H1 (cell line): ENCODE results near the gene IFT74. TPM values are rescaled to one million over a fixed set of nuclear protein-coding genes. Genes with fewer than 3 reads are reported as not detected.

Experiments
- CTCF ChIA-PET: fragments of 300-600 bp; sonication (Branson Sonifier 250); formaldehyde crosslinking; loops from one replicate; lab custom pipeline; 2021; ENCODE audit not compliant: partially characterized antibody; lab: Charles Lee
- POLR2A ChIA-PET: fragments of 300-600 bp; sonication (Branson Sonifier 250); formaldehyde crosslinking; loops from one replicate; lab custom pipeline; 2021; ENCODE audit warnings: inconsistent platforms; ENCODE audit not compliant: partially characterized antibody; lab: Charles Lee
- DNase-seq, 2 experiments: peaks; one replicate each; pipeline versions ENCODE4 v3.0.0 to v3.0.0-alpha.2; 2010 to 2022; ENCODE audit warnings: low spot score in 2 of 2, low read depth in 1 of 2, mixed read lengths in 1 of 2
- FAIRE-seq: peaks from 2 replicates; lab custom pipeline; 2011; peaks lifted over from hg19 to GRCh38; lab: Jason Lieb, UNC
- H2AFZ ChIP-seq: 2 replicates; pipeline ENCODE4 v1.8.1; 2012; ENCODE audit warnings: low read length, inconsistent platforms
- H2AK5ac ChIP-seq: 2 replicates; pipeline ENCODE4 v1.6.1; 2013; ENCODE audit warnings: low read depth, low read length
- H2BK120ac ChIP-seq: replicated peaks from 2 replicates; pipeline ENCODE3; 2013; ENCODE audit warnings: low read depth, low read length, inconsistent platforms
- H2BK12ac ChIP-seq: 2 replicates; pipeline ENCODE4 v1.6.1; 2013; ENCODE audit warnings: low read depth, low read length
- H2BK15ac ChIP-seq: 2 replicates; pipeline ENCODE4 v1.6.1; 2013; ENCODE audit warnings: low read length
- H2BK20ac ChIP-seq: 2 replicates; pipeline ENCODE4 v1.6.1; 2013; ENCODE audit warnings: low read length
- H2BK5ac ChIP-seq: 2 replicates; pipeline ENCODE4 v1.6.1; 2013; ENCODE audit warnings: low read depth, low read length
- H3K14ac ChIP-seq: 2 replicates; pipeline ENCODE4 v1.6.1; 2013; ENCODE audit warnings: inconsistent platforms; ENCODE audit not compliant: insufficient read length
- H3K18ac ChIP-seq: 2 replicates; pipeline ENCODE4 v1.6.1; 2013; ENCODE audit warnings: low read length; ENCODE audit errors: extremely low read depth
- H3K23ac ChIP-seq: 2 replicates; pipeline ENCODE4 v1.6.1; 2013; ENCODE audit warnings: inconsistent platforms; ENCODE audit not compliant: insufficient read length
- H3K23me2 ChIP-seq: 2 replicates; pipeline ENCODE4 v1.6.1; 2013; ENCODE audit warnings: low read depth, low read length
- H3K27ac ChIP-seq: 2 replicates; pipeline ENCODE4 v1.6.1; 2011; ENCODE audit warnings: low read depth, low read length, inconsistent platforms
- H3K27me3 ChIP-seq, 4 experiments: replicated peaks in 1 of 4; 1 replicate in 1 of 4; 2 replicates in 3 of 4; pipeline versions ENCODE4 v1.6.1 to v1.8.1; 2011 to 2013; ENCODE audit warnings: low read length in 3 of 4, mild to moderate bottlenecking in 3 of 4, inconsistent platforms in 2 of 4, mixed read lengths in 2 of 4, moderate library complexity in 1 of 4; ENCODE audit not compliant: control insufficient read depth in 3 of 4, insufficient read depth in 3 of 4; ENCODE audit errors: extremely low read depth in 1 of 4
- H3K36me3 ChIP-seq, 4 experiments: 2 replicates each; pipeline versions ENCODE4 v1.6.1 to v1.8.1; 2011 to 2013; ENCODE audit warnings: mild to moderate bottlenecking in 4 of 4, low read length in 3 of 4, moderate library complexity in 2 of 4, control low read depth in 1 of 4, inconsistent platforms in 1 of 4; ENCODE audit not compliant: insufficient read depth in 4 of 4, control insufficient read depth in 2 of 4
- H3K4ac ChIP-seq: replicated peaks from 2 replicates; pipeline ENCODE3; 2013; ENCODE audit warnings: low read length, low read depth, mixed read lengths, inconsistent platforms; ENCODE audit not compliant: insufficient read length
- H3K4me1 ChIP-seq, 4 experiments: replicated peaks in 1 of 4; 1 replicate in 1 of 4; 2 replicates in 3 of 4; pipeline versions ENCODE4 v1.6.1 to v1.8.1; 2011 to 2013; ENCODE audit warnings: low read length in 3 of 4, inconsistent platforms in 2 of 4, mixed read lengths in 1 of 4; ENCODE audit not compliant: insufficient read depth in 4 of 4, control insufficient read depth in 3 of 4
- H3K4me2 ChIP-seq, 2 experiments: 2 replicates each; pipeline versions ENCODE4 v1.6.1 to v1.8.1; 2011 to 2013; ENCODE audit warnings: low read depth in 2 of 2, low read length in 2 of 2, control low read depth in 1 of 2, inconsistent platforms in 1 of 2, mild to moderate bottlenecking in 1 of 2; ENCODE audit not compliant: insufficient read depth in 1 of 2
- H3K4me3 ChIP-seq, 4 experiments: fragments of 200-600, 300-600 bp in 1 of 4; sonication (generic), shearing (Covaris generic), sonication (Bioruptor Twin) in 1 of 4; 2 replicates each; pipeline versions ENCODE4 v1.5.1 to v1.8.1; 2011 to 2016; ENCODE audit warnings: low read length in 4 of 4, low read depth in 3 of 4, control low read depth in 2 of 4, inconsistent platforms in 2 of 4, mild to moderate bottlenecking in 2 of 4, mixed read lengths in 1 of 4, moderate library complexity in 1 of 4; ENCODE audit not compliant: insufficient read depth in 2 of 4; ENCODE audit errors: extremely low read depth in 1 of 4
- H3K56ac ChIP-seq: replicated peaks from 2 replicates; pipeline ENCODE3; 2013; ENCODE audit warnings: low read depth, mild to moderate bottlenecking, mixed read lengths, low read length, inconsistent platforms; ENCODE audit not compliant: insufficient read length
- H3K79me1 ChIP-seq: 2 replicates; pipeline ENCODE4 v1.6.1; 2013; ENCODE audit warnings: low read depth, low read length, control low read depth
- H3K79me2 ChIP-seq, 2 experiments: 2 replicates each; pipeline versions ENCODE4 v1.6.1 to v1.8.1; 2012 to 2013; ENCODE audit warnings: low read length in 2 of 2, mild to moderate bottlenecking in 2 of 2, inconsistent platforms in 1 of 2; ENCODE audit not compliant: insufficient read depth in 2 of 2, control insufficient read depth in 1 of 2
- H3K9ac ChIP-seq, 4 experiments: replicated peaks in 1 of 4; 1 replicate in 1 of 4; 2 replicates in 3 of 4; pipeline versions ENCODE4 v1.6.1 to v1.8.1; 2011 to 2013; ENCODE audit warnings: low read depth in 3 of 4, low read length in 3 of 4, control low read depth in 2 of 4, mild to moderate bottlenecking in 2 of 4, moderate library complexity in 2 of 4, inconsistent platforms in 1 of 4; ENCODE audit errors: extremely low read depth in 1 of 4
- H3K9me3 ChIP-seq, 2 experiments: 2 replicates each; pipeline versions ENCODE4 v1.6.1 to v1.8.1; 2012 to 2013; ENCODE audit warnings: mild to moderate bottlenecking in 2 of 2, moderate library complexity in 2 of 2, control low read depth in 1 of 2, inconsistent platforms in 1 of 2, low read depth in 1 of 2, low read length in 1 of 2, mixed read lengths in 1 of 2; ENCODE audit not compliant: insufficient read depth in 2 of 2
- H4K20me1 ChIP-seq, 2 experiments: replicated peaks in 1 of 2; 2 replicates each; pipeline versions ENCODE3 to v1.8.1; 2011 to 2013; ENCODE audit warnings: inconsistent platforms in 2 of 2, low read length in 2 of 2, mild to moderate bottlenecking in 1 of 2; ENCODE audit not compliant: insufficient read depth in 2 of 2, control insufficient read depth in 1 of 2
- H4K5ac ChIP-seq: 2 replicates; pipeline ENCODE4 v1.6.1; 2013; ENCODE audit warnings: low read length, low read depth, mixed read lengths, inconsistent platforms; ENCODE audit not compliant: insufficient read length
- H4K8ac ChIP-seq: 2 replicates; pipeline ENCODE4 v1.8.0; 2013; ENCODE audit warnings: mild to moderate bottlenecking, moderate library complexity, low read length, inconsistent platforms; ENCODE audit not compliant: insufficient read depth; ENCODE audit errors: extremely low read depth
- H4K91ac ChIP-seq: replicated peaks from 2 replicates; pipeline ENCODE3; 2013; ENCODE audit warnings: low read length, mixed read lengths, inconsistent platforms; ENCODE audit not compliant: insufficient read length
- BCL11A ChIP-seq, 2 experiments: IDR thresholded peaks; one replicate each; pipeline ENCODE4 v1.6.1; 2011; ENCODE audit warnings: low read depth in 2 of 2, low read length in 2 of 2, mild to moderate bottlenecking in 2 of 2
- HDAC6 ChIP-seq: IDR thresholded peaks from one replicate; pipeline ENCODE4 v1.7.1; 2012; ENCODE audit warnings: low read depth, mild to moderate bottlenecking, inconsistent platforms, low read length, moderate library complexity
- RAD21 ChIP-seq, 2 experiments: IDR thresholded peaks in 1 of 2; conservative IDR thresholded peaks in 1 of 2; 2 replicates each; pipeline ENCODE4 v1.6.1; 2011; ENCODE audit warnings: low read depth in 2 of 2, low read length in 2 of 2, improper control_type of control experiment in 1 of 2, inconsistent platforms in 1 of 2, mild to moderate bottlenecking in 1 of 2, moderate library complexity in 1 of 2
- SAP30 ChIP-seq: fragments of 300-600 bp; sonication (generic); IDR thresholded peaks from 2 replicates; pipeline ENCODE4 v1.7.1; 2012; ENCODE audit warnings: low read length, moderate library complexity, mild to moderate bottlenecking, inconsistent platforms; ENCODE audit not compliant: insufficient read depth, insufficient replicate concordance
- SIRT6 ChIP-seq: IDR thresholded peaks from one replicate; pipeline ENCODE4 v1.7.1; 2012; ENCODE audit warnings: low read length, inconsistent platforms
- TAF1 ChIP-seq: IDR thresholded peaks from 2 replicates; pipeline ENCODE4 v1.6.1; 2011; ENCODE audit warnings: mild to moderate bottlenecking, low read depth, low read length
- WGBS, 2 experiments: shearing (Covaris generic) in 1 of 2; methylation state at CpG; one replicate each; pipeline versions ENCODE4 v1.1.6 to v1.1.7; 2013 to 2015; ENCODE audit warnings: low lambda C conversion rate in 2 of 2, mixed read lengths in 2 of 2, inconsistent platforms in 1 of 2, low coverage in 1 of 2, missing lambda C conversion rate in 1 of 2; ENCODE audit not compliant: insufficient replicate concordance in 2 of 2, insufficient coverage in 1 of 2, insufficient read length in 1 of 2; ENCODE audit errors: extremely low coverage in 1 of 2, missing lambda C conversion rate in 1 of 2; 5-methylcytosine and 5-hydroxymethylcytosine counted together
- polyA plus RNA-seq, 7 experiments: library from polyadenylated mRNA; depleted of rRNA in 3 of 7; stranded (reverse) in 5 of 7; unstranded in 2 of 7; fragments of >200 nt in 5 of 7; fragments of 200-250 nt in 2 of 7; gene quantifications; 1 replicate in 5 of 7; 2 replicates in 1 of 7; 4 replicates in 1 of 7; pipeline versions ENCODE4 v1.2.1 to v1.2.3, GENCODE V29; 2011 to 2013; ENCODE audit warnings: missing spikeins in 2 of 7, mixed read lengths in 2 of 7
- total RNA-seq: library from RNA; stranded (reverse); fragmentation: NEBNext Ultra II Directional; extraction: Animal tissue kit (Norgen Biotek cat#: 25700); gene quantifications from 2 replicates; pipeline ENCODE4 v1.2.1, GENCODE V29; 2021

The IFT74 gene
- total and polyA plus RNA-seq, 2 of the 8 experiments (the other 6 are each of a cell fraction or from before 2014, with no cell fraction given) = 4.4 to 17.8 TPM

- H3K23ac ChIP-seq = no peak overlapping the region
- no peak overlapping the region for H2BK15ac ChIP-seq
- no peak overlapping the region for H4K5ac ChIP-seq
- no peak overlapping the region for H2BK120ac ChIP-seq
- H3K14ac ChIP-seq = no peak overlapping the region
- H3K9ac ChIP-seq = no peak overlapping the region
- TF ChIP-seq SIRT6 (no peak), TAF1 (no peak), HDAC6 (no peak), RAD21 (IDR thresholded peaks at IDR 0.05 in 1 of 2, conservative IDR thresholded peaks at IDR 0.05 in 1 of 2; ENCODE audit: low read depth in 2 of 2, low read length in 2 of 2) (no peak), SAP30 (no peak), BCL11A (IDR thresholded peaks at IDR 0.05; ENCODE audit: low read depth in 2 of 2, low read length in 2 of 2) (no peak)
- H3K27me3 ChIP-seq = no peaks in the 10 kb centered on the region
- 91% methylated on average over 4 of the region's 4 CpGs; no CpG with 5 or more reads in 1 of the 2 experiments for WGBS, 2 experiments
- H4K20me1 ChIP-seq = no peaks in the 10 kb centered on the region
- no peak overlapping the region for H3K4me3 ChIP-seq
- H2BK20ac ChIP-seq = no peak overlapping the region
- no peak overlapping the region for H2BK5ac ChIP-seq
- H2AFZ ChIP-seq = no peak overlapping the region
- H2AK5ac ChIP-seq = no peak overlapping the region
- H2BK12ac ChIP-seq = no peak overlapping the region
- no peaks in the 10 kb centered on the region for H3K9me3 ChIP-seq
- no peaks in the 10 kb centered on the region for H3K23me2 ChIP-seq
- ChIA-PET CTCF (no interaction called here), POLR2A (no interaction called here)
- H3K4me1 ChIP-seq = no peaks in the 10 kb centered on the region
- no peak for DNase-seq
- no peak for FAIRE-seq
- no peak overlapping the region for H3K27ac ChIP-seq
- no peak overlapping the region for H3K4me2 ChIP-seq
- no peak overlapping the region for H3K18ac ChIP-seq
- H3K36me3 ChIP-seq = peaks cover 4 to 69% (median 50%) of the 10 kb centered on the region in 4 experiments; a peak in 7 of 8 replicates
- no peak overlapping the region for H4K91ac ChIP-seq
- no peak overlapping the region for H4K8ac ChIP-seq
- no peak overlapping the region for H3K4ac ChIP-seq
- no peaks in the 10 kb centered on the region for H3K79me1 ChIP-seq
- no peaks in the 10 kb centered on the region for H3K79me2 ChIP-seq
- H3K56ac ChIP-seq = no peak overlapping the region
These were observed 30.6 kb upstream of the IFT74 start for GRCh38 chr9:26925609-26926008.
